Measurements from ENCODE around the gene MRPL10. TPM values are rescaled to one million over a fixed set of nuclear protein-coding genes. Genes with fewer than 3 reads are reported as not detected.

Gene MRPL10
- total RNA-seq, 2 donors from 2014 or later = 25.8 to 34.8 TPM

DNA sequence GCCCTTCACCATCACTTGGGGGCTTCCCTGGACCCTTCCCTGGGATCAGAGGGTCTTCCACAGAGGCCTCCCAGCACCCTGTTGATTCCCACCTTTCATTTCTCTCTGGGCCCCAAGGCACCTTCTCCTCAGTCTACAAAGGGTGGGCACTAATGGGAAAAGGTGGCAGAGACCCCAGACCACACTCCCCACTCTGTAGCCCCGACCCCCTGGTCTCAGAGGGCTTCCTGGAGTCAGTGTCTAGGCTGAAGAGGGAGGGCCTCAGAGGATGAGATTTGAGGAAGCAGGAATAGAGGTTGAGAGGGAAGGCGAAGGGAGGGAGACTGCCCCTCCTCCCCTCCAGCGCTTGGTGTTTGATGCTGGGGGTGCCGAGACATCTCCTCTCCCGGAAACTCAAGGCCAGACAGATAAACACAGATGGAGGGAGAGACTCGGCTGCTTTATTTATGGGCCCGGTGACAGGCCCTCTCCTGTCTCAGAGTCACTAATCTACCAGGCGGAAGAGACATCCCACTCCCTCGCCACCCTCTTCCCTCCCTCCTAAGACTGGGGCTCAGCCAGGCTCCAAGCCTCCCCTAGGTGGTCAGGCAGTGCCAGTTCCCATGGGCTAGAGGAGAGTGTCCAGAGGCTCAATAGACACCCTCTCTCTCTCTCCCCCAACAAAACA, 46.2 kb upstream of the MRPL10 start:
- Histone ChIP-seq H3K9me3 (no peaks in the 10 kb centered on the region), H3K27me3 (replicated peaks; ENCODE audit: insufficient read depth) (peaks cover 4% of the 10 kb centered on the region), H3K4me1 (ENCODE audit: control insufficient read depth in 1 of 2, low read depth in 2 of 2) (peaks cover 0 to 1% of the 10 kb centered on the region in 2 donors), H3K27ac (no peak overlapping the region), H3K36me3 (no peaks in the 10 kb centered on the region), H3K4me3 (no peak overlapping the region)
- no peak for ATAC-seq (ENCODE audit: insufficient number of reproducible peaks, low FRiP score, low read depth)
- no peak for TF ChIP-seq CTCF (IDR thresholded peaks at IDR 0.05)
- DNase-seq (ENCODE audit: low spot score) = no peak

DNA sequence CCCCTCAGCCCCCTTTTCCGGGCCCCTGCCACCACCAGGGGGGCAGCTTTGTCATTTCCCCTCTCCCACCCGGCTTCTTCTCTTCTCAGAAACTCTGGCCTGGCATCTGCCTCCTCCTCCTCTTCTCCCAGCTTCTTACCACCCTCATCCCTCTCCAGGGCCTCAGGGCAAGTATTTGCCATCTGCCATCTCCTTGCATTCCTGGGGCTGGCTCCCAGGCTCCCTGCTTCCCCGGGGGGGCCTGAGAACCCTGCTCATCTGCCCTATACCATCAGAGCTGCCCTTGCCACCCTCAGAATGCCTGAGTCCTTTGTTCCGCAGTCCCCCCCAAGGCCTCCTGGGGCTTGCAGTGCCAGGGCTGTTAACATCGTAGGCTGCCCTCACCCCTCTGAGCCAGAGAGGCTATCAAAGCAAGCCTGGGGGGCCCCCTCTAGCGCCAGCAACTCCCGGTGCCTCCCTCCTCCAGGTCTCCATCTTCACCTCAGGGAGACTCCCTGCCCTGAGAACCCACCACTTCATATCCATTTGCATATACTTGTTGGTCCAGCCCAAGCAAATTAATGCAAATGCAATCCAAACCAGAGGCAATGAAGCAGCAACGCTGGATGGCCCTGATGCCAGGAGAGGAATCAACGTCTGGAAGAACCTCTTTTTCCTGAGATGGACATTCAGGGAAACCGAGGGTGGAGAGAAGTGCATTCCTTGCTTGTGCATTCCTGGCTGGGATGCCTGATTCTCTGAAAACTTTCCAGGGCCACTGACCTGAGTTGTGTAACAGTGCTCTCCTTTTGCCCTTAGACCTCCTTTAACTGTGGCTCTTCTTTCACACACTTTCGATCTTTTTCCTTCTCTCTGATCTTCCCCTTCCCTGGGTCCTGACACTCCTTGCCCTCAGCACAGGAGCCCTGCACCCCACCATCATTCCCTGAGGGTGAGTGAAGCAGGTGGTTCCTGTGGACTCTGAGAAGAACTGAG, 44.0 kb upstream of the MRPL10 start:
- Histone ChIP-seq H3K27ac (no peak overlapping the region), H3K4me3 (no peak overlapping the region), H3K9me3 (no peaks in the 10 kb centered on the region), H3K4me1 (ENCODE audit: control insufficient read depth in 1 of 2, low read depth in 2 of 2) (no peaks in the 10 kb centered on the region), H3K27me3 (replicated peaks; ENCODE audit: insufficient read depth) (peaks cover 8% of the 10 kb centered on the region), H3K36me3 (no peaks in the 10 kb centered on the region)
- no peak for TF ChIP-seq CTCF (IDR thresholded peaks at IDR 0.05)
- no peak for ATAC-seq (ENCODE audit: insufficient number of reproducible peaks, low FRiP score, low read depth)
- no peak for DNase-seq (ENCODE audit: low spot score)

GRCh38 chr17:47873200-47874090, 42.1 kb upstream of the MRPL10 start:
- H3K36me3 ChIP-seq = no peaks in the 10 kb centered on the region
- H3K27me3 ChIP-seq (replicated peaks; ENCODE audit: insufficient read depth) = peaks cover 8% of the 10 kb centered on the region
- DNase-seq (ENCODE audit: low spot score) (no peak), ATAC-seq (ENCODE audit: insufficient number of reproducible peaks, low FRiP score, low read depth) (no peak)
- H3K9me3 ChIP-seq = no peaks in the 10 kb centered on the region
- no peaks in the 10 kb centered on the region for H3K4me1 ChIP-seq (ENCODE audit: control insufficient read depth in 1 of 2, low read depth in 2 of 2)
- no peak for TF ChIP-seq CTCF (IDR thresholded peaks at IDR 0.05)
- H3K27ac ChIP-seq = no peak overlapping the region
- H3K4me3 ChIP-seq = no peak overlapping the region

DNA sequence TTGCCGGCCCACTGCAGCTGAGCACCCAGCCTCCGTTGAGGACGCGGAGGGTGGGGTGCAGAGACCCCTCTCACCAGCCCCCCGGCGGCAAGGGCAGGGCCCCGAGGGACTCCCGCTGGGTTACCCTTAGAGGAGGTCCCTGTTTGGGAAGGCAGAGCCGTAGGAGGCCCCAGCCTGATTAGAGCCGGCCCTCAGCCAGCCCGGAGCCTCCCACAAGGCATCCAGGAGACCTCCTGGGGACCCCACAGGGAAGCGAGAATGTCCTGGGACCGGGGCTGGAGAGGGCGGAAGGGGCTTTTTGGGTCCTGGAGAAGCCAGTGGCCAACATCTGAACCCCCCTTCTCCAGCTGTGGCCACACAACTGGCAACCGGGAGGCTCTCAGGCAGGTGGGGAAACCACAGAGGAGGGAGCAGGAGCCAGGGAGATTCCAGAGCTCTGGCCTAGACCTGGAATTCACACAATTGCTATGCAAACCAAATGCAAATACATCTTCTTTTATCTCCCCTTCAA, 41.4 kb upstream of the MRPL10 start:
- H3K27ac ChIP-seq = no peak overlapping the region
- H3K4me3 ChIP-seq = no peak overlapping the region
- no peaks in the 10 kb centered on the region for H3K9me3 ChIP-seq
- no peak for ATAC-seq (ENCODE audit: insufficient number of reproducible peaks, low FRiP score, low read depth)
- no peaks in the 10 kb centered on the region for H3K36me3 ChIP-seq
- TF ChIP-seq CTCF (IDR thresholded peaks at IDR 0.05) = no peak
- no peaks in the 10 kb centered on the region for H3K4me1 ChIP-seq (ENCODE audit: control insufficient read depth in 1 of 2, low read depth in 2 of 2)
- DNase-seq (ENCODE audit: low spot score) = no peak
- H3K27me3 ChIP-seq (replicated peaks; ENCODE audit: insufficient read depth) = peaks cover 8% of the 10 kb centered on the region

All from thoracic aorta (tissue), 2 donors.